GM10248 (cell line): ENCODE measurements around the gene JADE1.

ENCODE experiments used
- CTCF ChIA-PET: fragments of 300-600 bp; sonication (Branson Sonifier 250); formaldehyde crosslinking; extraction: SDS; loops from one replicate; lab custom pipeline; 2021; ENCODE audit warnings: antibody characterized with exemption; lab: Yijun Ruan, JAX
- POLR2A ChIA-PET: fragments of 350-650 bp; sonication (Branson Sonifier 250); formaldehyde crosslinking; extraction: SDS; loops from one replicate; lab custom pipeline; 2020; ENCODE audit warnings: antibody characterized with exemption; lab: Yijun Ruan, JAX
- DNase-seq: peaks from one replicate; pipeline ENCODE4 v3.0.0; 2012; ENCODE audit errors: extremely low spot score
- TF ChIP-seq, protein P1 (sequence below): IDR thresholded peaks from 2 replicates; pipeline ENCODE4 v1.5.1; 2012; ENCODE audit warnings: mild to moderate bottlenecking, low read depth; ENCODE audit errors: extremely low read depth, missing control alignments, control extremely low read depth

Gene JADE1

DNA sequence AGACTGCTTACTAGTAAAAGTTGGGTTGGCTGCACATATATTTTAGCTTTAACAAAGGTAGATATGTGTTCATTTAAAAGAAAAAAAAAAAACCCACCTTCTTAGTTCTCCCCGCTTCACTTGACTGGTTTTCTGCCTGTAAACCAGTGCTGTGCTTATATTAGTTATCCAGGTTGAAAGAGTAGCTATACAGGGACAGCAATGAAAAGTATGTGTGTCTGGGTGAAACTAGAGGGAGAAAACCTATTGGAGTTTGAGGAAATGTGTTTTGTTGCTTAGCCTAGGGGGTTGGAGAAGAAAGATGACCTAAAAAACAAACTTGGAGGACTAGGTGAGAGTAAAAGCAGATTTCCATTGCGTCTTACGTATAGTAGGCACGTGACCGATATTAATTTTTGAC, 4.5 kb downstream of the JADE1 start:
- DNase-seq, result no peak
- CTCF ChIA-PET, result interaction anchor here (1.7 to 4.1 kb wide), 2 partner anchors 9 to 14 kb away, joined by 5 to 25 read pairs; no protein-coding TSS in a partner anchor
- TF ChIP-seq, protein P1, sequence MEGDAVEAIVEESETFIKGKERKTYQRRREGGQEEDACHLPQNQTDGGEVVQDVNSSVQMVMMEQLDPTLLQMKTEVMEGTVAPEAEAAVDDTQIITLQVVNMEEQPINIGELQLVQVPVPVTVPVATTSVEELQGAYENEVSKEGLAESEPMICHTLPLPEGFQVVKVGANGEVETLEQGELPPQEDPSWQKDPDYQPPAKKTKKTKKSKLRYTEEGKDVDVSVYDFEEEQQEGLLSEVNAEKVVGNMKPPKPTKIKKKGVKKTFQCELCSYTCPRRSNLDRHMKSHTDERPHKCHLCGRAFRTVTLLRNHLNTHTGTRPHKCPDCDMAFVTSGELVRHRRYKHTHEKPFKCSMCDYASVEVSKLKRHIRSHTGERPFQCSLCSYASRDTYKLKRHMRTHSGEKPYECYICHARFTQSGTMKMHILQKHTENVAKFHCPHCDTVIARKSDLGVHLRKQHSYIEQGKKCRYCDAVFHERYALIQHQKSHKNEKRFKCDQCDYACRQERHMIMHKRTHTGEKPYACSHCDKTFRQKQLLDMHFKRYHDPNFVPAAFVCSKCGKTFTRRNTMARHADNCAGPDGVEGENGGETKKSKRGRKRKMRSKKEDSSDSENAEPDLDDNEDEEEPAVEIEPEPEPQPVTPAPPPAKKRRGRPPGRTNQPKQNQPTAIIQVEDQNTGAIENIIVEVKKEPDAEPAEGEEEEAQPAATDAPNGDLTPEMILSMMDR, result no peak
- POLR2A ChIA-PET, result no interaction called here

DNA sequence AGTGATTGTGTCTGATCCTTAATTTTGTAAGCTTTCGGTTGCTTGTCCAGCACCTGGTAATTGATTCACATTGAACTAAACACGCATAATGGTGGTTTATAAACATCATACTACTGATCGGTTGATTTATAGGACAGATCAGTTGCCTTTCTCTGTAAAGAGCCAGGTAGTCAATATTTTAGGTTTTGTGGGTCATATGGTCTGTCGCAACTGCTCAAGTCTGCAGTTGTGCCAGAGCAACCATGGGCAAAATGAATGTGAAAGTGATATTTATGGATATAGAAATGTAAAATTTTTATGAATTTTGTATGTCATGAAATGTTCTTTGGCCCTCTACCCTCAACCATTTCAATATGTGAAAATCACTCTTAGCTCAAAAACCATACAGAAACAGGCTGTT, 8.9 kb downstream of the JADE1 start:
- TF ChIP-seq, protein P1, result no peak
- no peak for DNase-seq
- POLR2A ChIA-PET, result interaction anchor here (0.6 kb wide), 1 partner anchor 845 kb away, joined by 3 read pairs; no protein-coding TSS in a partner anchor
- CTCF ChIA-PET, result interaction anchor here (1.0 to 1.6 kb wide), 6 partner anchors 9 to 54 kb away, joined by 3 to 6 read pairs (median 5); partner anchors contain the start of gene JADE1

DNA sequence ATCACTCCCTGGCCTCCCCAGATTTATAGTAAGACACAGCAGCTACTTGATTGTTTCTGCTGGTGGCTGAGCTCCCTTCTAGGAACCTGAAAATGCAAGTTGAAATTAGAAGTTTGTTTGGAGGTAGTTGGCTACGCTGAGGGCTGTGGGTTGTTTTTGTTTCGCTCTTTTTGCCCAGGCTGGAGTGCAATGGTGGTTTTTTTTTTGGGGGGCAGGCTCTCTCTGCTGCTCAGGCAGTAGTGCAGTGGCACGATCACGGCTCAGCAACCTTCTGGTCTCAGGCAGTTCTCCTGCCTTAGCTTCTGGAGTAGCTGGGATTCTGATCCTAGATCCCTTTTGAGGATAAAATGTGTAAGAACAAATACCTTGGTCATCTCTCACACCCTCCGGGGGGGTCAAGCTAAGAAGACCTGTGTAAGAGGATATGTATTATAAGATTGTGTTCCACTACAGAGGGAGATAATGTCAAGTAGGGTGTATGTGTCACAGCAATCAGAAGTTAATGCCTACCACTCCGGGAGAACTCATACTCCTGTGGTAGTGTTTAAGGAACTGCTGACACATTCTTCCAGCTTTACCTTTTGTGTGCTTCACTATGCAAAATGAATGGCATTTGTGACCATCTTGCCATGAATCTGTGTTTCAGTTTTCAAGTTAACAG, 9.7 kb downstream of the JADE1 start:
- no peak for DNase-seq
- ChIA-PET POLR2A (interaction anchor here (0.6 kb wide), 1 partner anchor 845 kb away, joined by 3 read pairs; no protein-coding TSS in a partner anchor), CTCF (interaction anchor here (1.0 to 1.6 kb wide), 6 partner anchors 8 to 53 kb away, joined by 3 to 6 read pairs (median 5); partner anchors contain the start of gene JADE1)
- TF ChIP-seq, protein P1, result no peak

DNA sequence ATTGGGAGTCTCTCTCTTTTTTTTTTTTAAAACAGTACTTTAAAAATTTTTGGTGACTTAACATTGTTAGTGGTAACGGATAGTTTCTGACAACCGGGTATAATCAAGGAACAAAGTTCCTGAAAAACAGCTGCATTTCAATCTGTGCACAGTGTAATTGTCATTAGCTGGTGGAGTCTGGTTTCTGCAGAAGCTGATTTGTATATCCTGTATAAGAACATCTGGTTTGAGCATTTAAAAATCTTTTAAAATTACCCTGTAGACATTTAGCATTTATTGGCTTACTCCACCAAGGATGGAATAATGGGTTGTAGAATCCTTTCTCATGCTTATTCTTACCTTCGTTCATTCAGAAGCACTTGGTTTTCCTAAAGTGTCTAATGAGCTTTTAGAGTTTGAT, 11.2 kb downstream of the JADE1 start:
- TF ChIP-seq, protein P1, result no peak
- DNase-seq, result no peak
- CTCF ChIA-PET, result interaction anchor here (1.0 to 2.1 kb wide), 2 partner anchors 9 to 42 kb away, joined by 4 to 12 read pairs; no protein-coding TSS in a partner anchor
- POLR2A ChIA-PET, result interaction anchor here (1.2 kb wide), 1 partner anchor 8 kb away, joined by 8 read pairs; no protein-coding TSS in a partner anchor

DNA sequence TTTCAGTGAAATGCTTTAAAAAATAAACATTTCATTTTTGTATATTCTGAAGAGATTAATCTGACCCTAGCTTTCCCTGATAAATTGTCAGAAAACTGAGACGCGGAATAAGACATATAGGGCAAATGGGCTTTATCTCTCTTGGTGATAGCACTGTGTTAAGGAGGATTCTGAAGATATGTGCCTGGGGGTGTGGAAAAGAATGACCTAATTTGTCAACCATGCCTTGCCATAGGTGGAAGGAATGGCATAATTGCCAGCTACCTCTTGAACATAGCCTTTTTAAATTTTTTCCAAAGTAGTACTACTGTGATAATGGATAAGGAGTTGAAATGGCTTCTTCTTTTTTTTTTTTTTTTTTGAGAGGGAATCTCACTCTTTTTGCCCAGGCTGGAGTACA, 11.7 kb downstream of the JADE1 start:
- ChIA-PET POLR2A (interaction anchor here (0.7 to 1.2 kb wide), 2 partner anchors 9 to 296 kb away, joined by 3 to 8 read pairs; no protein-coding TSS in a partner anchor), CTCF (interaction anchor here (1.0 to 2.1 kb wide), 2 partner anchors 9 to 42 kb away, joined by 4 to 12 read pairs; no protein-coding TSS in a partner anchor)
- DNase-seq, result no peak
- TF ChIP-seq, protein P1, result no peak

DNA sequence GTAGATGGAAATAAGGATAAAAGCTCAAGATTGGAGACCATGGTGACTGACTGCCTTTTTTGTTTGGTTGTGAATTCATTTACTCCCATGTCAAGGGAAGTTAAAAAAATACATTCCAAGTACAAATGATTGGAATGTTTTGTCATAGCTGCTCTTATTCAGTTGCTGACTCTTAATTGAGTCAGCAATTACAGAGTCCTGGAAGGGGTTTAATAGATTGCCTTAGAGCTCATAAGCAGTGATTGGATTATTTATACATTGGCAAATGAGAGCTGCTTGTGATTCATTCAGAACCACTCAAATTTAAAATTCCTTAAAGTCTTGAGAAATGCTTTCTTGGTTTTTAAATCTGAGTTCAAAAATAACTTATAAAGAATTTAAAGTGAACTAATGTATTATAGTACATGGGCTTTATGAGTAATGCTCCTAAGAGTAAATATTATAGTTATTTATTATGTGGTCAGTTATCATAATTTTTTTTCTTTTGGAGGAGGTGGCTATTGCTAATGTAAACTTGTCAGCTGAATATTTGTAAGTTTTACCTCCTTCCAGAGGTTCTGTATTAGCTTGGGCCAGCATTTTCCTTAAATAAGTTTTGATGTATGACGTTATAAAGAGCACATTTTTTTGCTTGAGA, 13.6 kb downstream of the JADE1 start:
- no peak for DNase-seq
- TF ChIP-seq, protein P1, result no peak
- POLR2A ChIA-PET, result interaction anchor here (0.7 kb wide), 1 partner anchor 369 kb away, joined by 3 read pairs; no protein-coding TSS in a partner anchor
- CTCF ChIA-PET, result interaction anchor here (0.9 to 2.8 kb wide), 6 partner anchors 9 to 39 kb away, joined by 3 to 25 read pairs (median 4); no protein-coding TSS in a partner anchor
